Nucleus accumbens (tissue), 56 donors: ENCODE measurements around the gene EIF4H.
"Not testable (repeated sequence)": the region's sequence is repeated elsewhere in the genome, so short reads cannot be mapped to it uniquely, and the experiment has no call there.

Experiments used
- DNase-seq, 56 donors: peaks; one replicate each; lab custom pipeline; 2025; lab: John Stamatoyannopoulos, UW

EIF4H gene

DNA sequence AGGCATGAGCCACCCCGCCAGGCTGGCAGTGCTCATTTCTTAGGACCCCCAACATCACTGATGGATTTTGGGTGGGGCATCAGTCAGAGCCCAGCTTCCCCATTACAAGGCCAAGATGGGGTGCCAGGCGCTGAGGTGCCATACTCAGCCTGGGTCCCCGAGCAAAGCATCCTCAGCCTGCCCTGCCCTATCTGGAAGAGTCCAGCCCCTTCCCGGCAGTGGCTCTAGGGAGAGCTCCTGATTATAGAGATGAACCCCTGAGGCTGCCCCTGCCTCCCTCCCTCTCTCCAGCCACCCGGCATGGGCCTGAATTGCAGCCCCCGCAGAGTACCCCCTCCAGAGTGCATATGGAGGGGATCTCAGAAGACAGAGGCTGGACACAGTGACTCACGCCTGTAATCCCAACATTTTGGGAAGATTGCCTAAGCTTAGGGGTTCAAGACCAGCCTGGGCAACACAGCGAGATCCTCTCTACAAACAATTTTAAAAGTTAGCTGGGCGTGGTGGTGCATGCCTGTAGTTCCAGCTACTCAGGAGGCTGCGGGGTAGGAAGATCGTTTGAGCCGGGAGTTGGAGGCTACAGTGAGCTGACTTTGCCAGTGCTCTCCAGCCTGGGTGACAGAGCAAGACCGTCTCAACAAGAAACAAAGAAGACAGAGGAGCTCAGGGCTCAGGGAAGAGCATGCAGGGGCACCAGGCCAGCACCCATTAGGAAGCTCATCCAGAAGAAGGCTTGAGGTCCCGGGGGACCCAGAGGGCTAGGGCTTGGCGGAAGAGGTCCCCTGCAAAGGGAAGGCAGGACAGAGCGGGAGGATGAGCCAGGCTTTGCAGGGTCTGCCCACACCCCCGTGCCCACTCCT is 48.9 kb downstream of the EIF4H start:
- no peak for DNase-seq

DNA sequence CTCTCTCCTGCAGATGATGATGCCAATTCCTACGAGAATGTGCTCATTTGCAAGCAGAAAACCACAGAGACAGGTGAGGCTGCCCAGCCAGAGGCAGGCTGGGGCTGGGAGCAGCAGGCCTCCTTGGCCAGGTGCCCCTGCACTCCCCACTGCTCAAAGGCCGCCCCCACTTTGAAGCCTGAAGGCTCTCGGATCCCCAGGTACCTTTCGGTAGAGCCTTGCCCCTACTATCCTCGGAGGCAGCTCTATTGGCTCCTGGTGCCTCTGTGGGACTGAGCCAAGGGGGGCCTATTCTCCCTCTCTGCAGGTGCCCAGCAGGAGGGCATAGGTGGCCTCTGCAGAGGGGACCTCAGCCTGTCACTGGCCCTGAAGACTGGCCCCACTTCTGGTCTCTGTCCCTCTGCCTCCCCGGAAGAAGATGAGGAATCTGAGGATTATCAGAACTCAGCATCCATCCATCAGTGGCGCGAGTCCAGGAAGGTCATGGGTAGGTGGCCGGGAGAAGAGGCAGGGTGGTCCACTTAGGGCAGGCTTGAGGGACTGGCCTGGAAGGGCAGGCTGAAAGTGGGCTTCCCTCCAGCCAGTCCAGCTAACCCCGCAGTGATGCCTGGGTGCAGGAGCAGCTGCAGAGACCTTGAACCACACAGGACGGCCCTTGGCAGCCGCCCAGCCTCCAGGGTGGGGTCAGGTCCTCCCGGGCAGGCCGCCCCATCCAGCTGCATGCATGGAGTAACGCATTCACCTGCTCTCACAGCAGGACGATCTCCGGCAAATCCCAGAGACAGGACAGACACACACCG is 49.8 kb downstream of the EIF4H start:
- no peak for DNase-seq

GRCh38 chr7:74224511-74224832 is 50.3 kb downstream of the EIF4H start:
- no peak for DNase-seq

- DNase-seq, result not testable (repeated sequence)
Measured at GRCh38 chr7:74224907-74225306, 50.8 kb downstream of the EIF4H start.

GRCh38 chr7:74225400-74225799 is 51.2 kb downstream of the EIF4H start:
- no peak for DNase-seq

- peak in 12 of 56 donors; percentile 7 to 36 (median 19) for DNase-seq
Measured at GRCh38 chr7:74226633-74227032, 52.5 kb downstream of the EIF4H start.

- DNase-seq, result no peak
Measured at GRCh38 chr7:74228951-74229900, 55.1 kb downstream of the EIF4H start.

- no peak for DNase-seq
Measured at GRCh38 chr7:74230446-74231231, 56.5 kb downstream of the EIF4H start.

DNA sequence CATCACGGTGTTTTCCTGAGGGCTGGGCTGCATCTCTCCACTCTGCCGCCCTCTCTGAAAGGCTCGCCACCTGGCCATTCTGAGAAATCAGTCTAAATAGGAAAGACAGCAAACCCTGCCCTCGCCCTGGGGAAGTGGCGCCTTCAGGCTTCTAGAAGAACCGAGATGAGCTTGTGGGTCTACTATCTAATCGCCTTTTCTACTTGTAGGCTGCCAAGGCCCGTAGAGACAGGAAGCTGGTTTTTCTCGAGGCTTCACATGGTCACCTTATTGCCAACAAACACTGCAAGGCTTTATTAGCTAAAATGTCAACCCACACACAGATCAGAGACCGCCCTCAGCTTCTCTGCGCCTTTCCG is 57.1 kb downstream of the EIF4H start:
- DNase-seq, result peak in 1 of 56 donors; percentile 11

DNA sequence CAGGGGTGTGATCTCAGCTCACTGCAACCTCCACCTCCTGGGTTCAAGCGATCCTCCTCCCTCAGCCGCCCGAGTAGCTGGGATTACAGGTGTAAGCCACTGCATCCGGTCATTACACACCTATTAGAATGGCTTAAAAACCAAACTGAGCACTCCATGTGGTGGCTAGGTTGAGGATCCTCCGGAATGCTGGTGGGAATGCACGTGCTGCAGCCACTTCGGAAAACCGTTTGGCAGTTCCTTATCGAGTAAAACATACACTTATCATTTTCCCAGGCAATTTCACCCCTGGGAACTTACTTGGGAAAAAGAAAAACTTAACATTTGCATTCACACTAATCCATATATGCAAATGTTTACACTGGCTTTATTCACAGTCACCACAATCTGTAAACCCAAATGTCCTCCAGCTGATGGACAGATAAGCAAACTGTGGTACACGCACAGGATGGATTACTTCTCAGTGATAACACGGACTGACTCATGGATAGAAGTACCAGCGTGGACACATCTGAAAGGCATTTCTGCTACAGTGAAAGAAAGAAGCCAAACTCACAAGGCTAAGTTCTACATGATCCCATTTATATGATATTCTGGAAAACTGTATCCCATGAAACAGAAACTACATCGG is 59.6 kb downstream of the EIF4H start:
- DNase-seq, result no peak

- no peak for DNase-seq
Measured at GRCh38 chr7:74235518-74236268, 61.5 kb downstream of the EIF4H start.

GRCh38 chr7:74236284-74236683 is 62.1 kb downstream of the EIF4H start:
- no peak for DNase-seq

DNA sequence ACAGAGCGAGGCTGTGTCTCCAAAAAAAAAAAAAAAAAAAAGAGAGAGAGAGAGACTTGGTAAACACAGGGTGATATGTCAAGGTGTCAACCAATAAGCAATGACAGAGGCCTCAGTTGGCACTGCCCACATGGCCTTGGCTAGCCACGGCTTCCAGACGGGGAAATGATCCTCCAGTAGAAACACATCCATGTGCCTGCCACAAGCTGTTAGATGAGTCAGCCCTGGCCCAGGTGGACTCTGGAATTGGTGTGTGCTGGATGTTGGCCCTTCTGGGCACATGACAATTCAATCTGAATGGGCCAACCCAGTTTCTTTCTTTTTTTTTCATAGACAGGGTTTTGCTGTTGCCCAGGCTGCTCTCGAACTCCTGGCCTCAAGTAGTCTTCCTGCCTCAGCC is 66.3 kb downstream of the EIF4H start:
- DNase-seq, result no peak

DNA sequence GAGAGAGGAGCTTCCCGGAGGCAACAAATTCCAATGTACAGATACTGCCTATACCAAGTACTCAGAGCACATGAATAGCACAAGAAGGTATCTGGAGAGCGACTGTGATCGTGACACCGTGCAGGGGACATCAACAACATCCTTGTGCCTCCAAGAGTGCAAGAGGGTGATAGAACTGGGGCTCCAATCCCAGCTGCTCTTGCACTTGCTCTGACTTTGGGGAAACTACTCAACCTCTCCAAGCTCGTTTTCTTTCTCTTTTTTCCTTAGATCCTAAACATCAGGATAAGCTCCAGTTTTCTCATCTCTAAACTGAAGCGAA is 67.9 kb downstream of the EIF4H start:
- no peak for DNase-seq

GRCh38 chr7:74246497-74246896 is 72.3 kb downstream of the EIF4H start:
- no peak for DNase-seq
